IMR-90 (cell line): Measurements from ENCODE around the gene CLHC1. TPM values are rescaled to one million over a fixed set of nuclear protein-coding genes. Genes with fewer than 3 reads are reported as not detected.

Experiments used
- ATAC-seq: fragments of 200-7000 bp; cut with Tn5 transposase; 2 replicates; pipeline ENCODE4 v1.9.1; 2020; ENCODE audit warnings: low read depth, mild to moderate bottlenecking, moderate library complexity
- BruUV-seq: library from RNA; stranded (reverse); fragments of 400-500 nt; replicated peaks from 2 replicates; lab custom pipeline; 2021; lab: Mats Ljungman, UMichigan
- CTCF ChIA-PET: fragments of 300-600 bp; formaldehyde crosslinking; extraction: SDS; loops from one replicate; lab custom pipeline; 2021; ENCODE audit warnings: antibody characterized with exemption; lab: Yijun Ruan, JAX
- POLR2A ChIA-PET: fragments of 300-600 bp; sonication (Branson Sonifier 250); formaldehyde crosslinking; loops from one replicate; lab custom pipeline; 2022; ENCODE audit warnings: antibody characterized with exemption; ENCODE audit not compliant: unreplicated experiment; lab: Charles Lee
- DNase-seq: peaks from one replicate; pipeline ENCODE4 v3.0.0; 2013
- H2AFZ ChIP-seq: replicated peaks from 2 replicates; pipeline ENCODE3; 2013; ENCODE audit warnings: low read length, mild to moderate bottlenecking; ENCODE audit not compliant: poor library complexity
- H2AK5ac ChIP-seq: 2 replicates; pipeline ENCODE4 v1.6.1; 2013; ENCODE audit warnings: low read depth, low read length, inconsistent platforms
- H2AK9ac ChIP-seq: replicated peaks from 2 replicates; pipeline ENCODE3; 2013; ENCODE audit warnings: mild to moderate bottlenecking, low read depth, low read length, moderate library complexity; ENCODE audit not compliant: poor library complexity
- H2BK120ac ChIP-seq: 2 replicates; pipeline ENCODE4 v1.6.1; 2013; ENCODE audit warnings: low read depth, low read length, inconsistent platforms
- H2BK15ac ChIP-seq: 3 replicates; pipeline ENCODE4 v1.6.1; 2013; ENCODE audit warnings: low read depth, low read length, inconsistent platforms
- H2BK20ac ChIP-seq: 2 replicates; pipeline ENCODE4 v1.6.1; 2013; ENCODE audit warnings: low read depth, mild to moderate bottlenecking, inconsistent platforms, low read length, moderate library complexity
- H2BK5ac ChIP-seq: 2 replicates; pipeline ENCODE4 v1.6.1; 2013; ENCODE audit warnings: mild to moderate bottlenecking, low read depth, low read length, inconsistent platforms; ENCODE audit not compliant: poor library complexity, severe bottlenecking
- H3K14ac ChIP-seq: replicated peaks from 2 replicates; pipeline ENCODE4 v1.6.1; 2013; ENCODE audit warnings: low read depth, low read length, inconsistent platforms
- H3K18ac ChIP-seq: 2 replicates; pipeline ENCODE4 v1.6.1; 2013; ENCODE audit warnings: low read depth, low read length, control low read depth
- H3K23ac ChIP-seq: 2 replicates; pipeline ENCODE4 v1.6.1; 2013; ENCODE audit warnings: low read depth, low read length, inconsistent platforms
- H3K27ac ChIP-seq: 2 replicates; pipeline ENCODE4 v1.5.1; 2013; ENCODE audit warnings: mild to moderate bottlenecking, control low read depth, low read length; ENCODE audit not compliant: insufficient read depth
- H3K27me3 ChIP-seq: 2 replicates; pipeline ENCODE4 v1.6.1; 2013; ENCODE audit warnings: low read length; ENCODE audit not compliant: control insufficient read depth, insufficient read depth
- H3K36me3 ChIP-seq: 2 replicates; pipeline ENCODE4 v1.6.1; 2013; ENCODE audit warnings: low read length, mixed read lengths; ENCODE audit not compliant: control insufficient read depth, insufficient read depth
- H3K4ac ChIP-seq: 2 replicates; pipeline ENCODE4 v1.6.1; 2013; ENCODE audit warnings: low read depth, low read length, inconsistent platforms
- H3K4me1 ChIP-seq: 2 replicates; pipeline ENCODE4 v1.6.1; 2013; ENCODE audit warnings: low read length, mixed read lengths; ENCODE audit not compliant: control insufficient read depth, insufficient read depth
- H3K4me2 ChIP-seq: 2 replicates; pipeline ENCODE4 v1.6.1; 2013; ENCODE audit warnings: low read depth, mild to moderate bottlenecking, control low read depth, low read length, moderate library complexity
- H3K4me3 ChIP-seq: 2 replicates; pipeline ENCODE4 v1.5.1; 2013; ENCODE audit warnings: low read depth, mild to moderate bottlenecking, control low read depth, low read length, moderate library complexity; ENCODE audit not compliant: insufficient read depth
- H3K56ac ChIP-seq: 2 replicates; pipeline ENCODE4 v1.6.1; 2013; ENCODE audit warnings: low read length, inconsistent platforms; ENCODE audit not compliant: insufficient read depth; ENCODE audit errors: extremely low read depth
- H3K79me1 ChIP-seq, 2 experiments: 2 replicates each; pipeline ENCODE4 v1.6.1; 2013; ENCODE audit warnings: low read length in 2 of 2, inconsistent platforms in 1 of 2, low read depth in 1 of 2
- H3K9ac ChIP-seq: 2 replicates; pipeline ENCODE4 v1.6.1; 2013; ENCODE audit warnings: low read depth, low read length, control low read depth
- H3K9me1 ChIP-seq: 2 replicates; pipeline ENCODE4 v1.6.1; 2013; ENCODE audit warnings: low read length, inconsistent platforms; ENCODE audit not compliant: insufficient read depth
- H3K9me3 ChIP-seq: 2 replicates; pipeline ENCODE4 v1.6.1; 2013; ENCODE audit warnings: low read length; ENCODE audit not compliant: control insufficient read depth, insufficient read depth
- H4K20me1 ChIP-seq: 2 replicates; pipeline ENCODE4 v1.6.1; 2013; ENCODE audit warnings: low read length, inconsistent platforms; ENCODE audit not compliant: insufficient read depth
- H4K5ac ChIP-seq: 2 replicates; pipeline ENCODE4 v1.6.1; 2013; ENCODE audit warnings: mild to moderate bottlenecking, low read depth, low read length, control low read depth
- H4K8ac ChIP-seq, 2 experiments: 2 replicates each; pipeline ENCODE4 v1.6.1; 2013; ENCODE audit warnings: low read depth in 2 of 2, low read length in 2 of 2, control low read depth in 1 of 2, inconsistent platforms in 1 of 2
- H4K91ac ChIP-seq: 2 replicates; pipeline ENCODE4 v1.6.1; 2013; ENCODE audit warnings: low read depth, low read length, inconsistent platforms; ENCODE audit not compliant: insufficient read depth
- CEBPB ChIP-seq: IDR thresholded peaks from 2 replicates; pipeline ENCODE4 v1.6.1; 2012; ENCODE audit warnings: low read depth, low read length, improper control_type of control experiment
- ELK1 ChIP-seq: fragments of 150-350 bp; IDR thresholded peaks from 2 replicates; pipeline ENCODE4 v1.6.1; 2016; ENCODE audit warnings: low read depth, mild to moderate bottlenecking, low read length, moderate library complexity, borderline replicate concordance
- RCOR1 ChIP-seq: IDR thresholded peaks from 2 replicates; pipeline ENCODE4 v1.6.1; 2012; ENCODE audit warnings: mild to moderate bottlenecking, low read length, improper control_type of control experiment; ENCODE audit not compliant: insufficient replicate concordance
- SMC3 ChIP-seq: fragments of 150-350 bp; IDR thresholded peaks from 2 replicates; pipeline ENCODE4 v1.6.1; 2016; ENCODE audit warnings: low read depth, mild to moderate bottlenecking, antibody characterized with exemption, low read length, moderate library complexity
- WGBS, 2 experiments: methylation state at CpG; one replicate each; pipeline versions ENCODE4 v1.1.5 to v1.1.7; 2013; ENCODE audit warnings: missing lambda C conversion rate in 2 of 2; ENCODE audit not compliant: insufficient read length in 1 of 2; ENCODE audit errors: extremely low coverage in 2 of 2; 5-methylcytosine and 5-hydroxymethylcytosine counted together
- dilution Hi-C: fragments of 300-500 bp; cut with HindIII; formaldehyde crosslinking; loops from one replicate; pipeline ENCODE4 v1.14.3; 2018; ENCODE audit warnings: low sequenced_read_pairs; ENCODE audit not compliant: unreplicated experiment
- in situ Hi-C: fragments of 300-500 bp; cut with MboI; formaldehyde crosslinking; loops from 3 replicates; pipeline ENCODE4 v1.14.3; 2019; ENCODE audit warnings: low sequenced_read_pairs, inconsistent platforms, mixed read lengths
- intact Hi-C: fragments of 100-400 bp; cut with micrococcal nuclease; formaldehyde crosslinking; loops from 2 replicates; pipeline ENCODE4 v1.10.0; 2022
- polyA plus RNA-seq, 3 experiments: library from polyadenylated mRNA; depleted of rRNA; stranded (reverse); fragments of >200 nt; gene quantifications; 2 replicates each; pipeline ENCODE4 v1.2.3, GENCODE V29; 2012; ENCODE audit warnings: low replicate concordance in 1 of 3
- total RNA-seq: library from RNA; depleted of rRNA; stranded (reverse); fragments of >200 nt; gene quantifications from 2 replicates; pipeline ENCODE4 v1.2.3, GENCODE V29; 2012

CLHC1 gene
- total and polyA plus RNA-seq, 2 of the 4 experiments (the other 2 are of a cell fraction): 2.3 to 5.3 TPM

GRCh38 chr2:55204536-55204935 is 27.6 kb downstream of the CLHC1 start:
- WGBS, 2 experiments: no CpG with 5 or more reads among the region's 3 CpGs
- no peak overlapping the region for H2AK9ac ChIP-seq

More at GRCh38 chr2:55204536-55204935, 27.6 kb downstream of the CLHC1 start:
- Histone ChIP-seq H2AK5ac (no peak overlapping the region), H3K14ac (no peak overlapping the region), H4K91ac (no peak overlapping the region), H2BK20ac (no peak overlapping the region), H3K56ac (no peak overlapping the region), H3K27ac (no peak overlapping the region), H3K9ac (no peak overlapping the region), H3K36me3 (peaks cover 8% of the 10 kb centered on the region; the same call in 1 of the 2 replicates), H3K4me1 (no peaks in the 10 kb centered on the region), H3K4me2 (no peak overlapping the region), H3K4ac (no peak overlapping the region), H4K8ac (no peak overlapping the region), H3K9me1 (no peaks in the 10 kb centered on the region), H3K4me3 (no peak overlapping the region), H2AFZ (no peak overlapping the region), H3K23ac (no peak overlapping the region), H3K18ac (no peak overlapping the region), H3K9me3 (peaks cover 2% of the 10 kb centered on the region; the same call in 1 of the 2 replicates), H4K20me1 (no peaks in the 10 kb centered on the region), H3K79me1 (no peaks in the 10 kb centered on the region; a peak in 1 of 4 replicates), H2BK15ac (no peak overlapping the region), H3K27me3 (no peaks in the 10 kb centered on the region), H2BK5ac (no peak overlapping the region), H4K5ac (no peak overlapping the region), H2BK120ac (no peak overlapping the region)
- dilution Hi-C loops: no loop called here
- TF ChIP-seq ELK1 (no peak), SMC3 (no peak), CEBPB (no peak), RCOR1 (no peak)
- ChIA-PET POLR2A (no interaction called here), CTCF (no interaction called here)
- no peak for DNase-seq
- ATAC-seq: no peak
- intact Hi-C loops: no loop called here
- BruUV-seq: no TSS peak
- in situ Hi-C loops: no loop called here
